OCI-LY1 (cell line): ENCODE measurements around the gene TRANK1.

Source experiments
- H2AFZ ChIP-seq: fragments of 200-600 bp; sonication (generic), shearing (Covaris generic); 2 replicates; pipeline ENCODE4 v1.6.0; 2014; ENCODE audit warnings: antibody characterized with exemption, mild to moderate bottlenecking, low read length
- H3F3A ChIP-seq: fragments of 200-600 bp; sonication (generic), shearing (Covaris generic); 2 replicates; pipeline ENCODE4 v1.6.0; 2014; ENCODE audit warnings: mild to moderate bottlenecking, antibody characterized with exemption, low read length, moderate library complexity; ENCODE audit not compliant: insufficient read depth
- H3K27ac ChIP-seq: fragments of 200-600 bp; sonication (generic); 2 replicates; pipeline ENCODE4 v1.5.1; 2014; ENCODE audit warnings: low read length, mixed run types, mild to moderate bottlenecking, low read depth; ENCODE audit not compliant: poor library complexity, severe bottlenecking
- H3K27me3 ChIP-seq: fragments of 200-600 bp; sonication (generic); 2 replicates; pipeline ENCODE4 v1.6.0; 2014; ENCODE audit warnings: antibody characterized with exemption, mild to moderate bottlenecking, low read length, moderate library complexity; ENCODE audit not compliant: insufficient read depth
- H3K36me3 ChIP-seq: fragments of 200-600 bp; sonication (generic); 2 replicates; pipeline ENCODE4 v1.6.1; 2014; ENCODE audit warnings: mild to moderate bottlenecking, antibody characterized with exemption, low read length, moderate library complexity, mixed read lengths; ENCODE audit not compliant: insufficient read depth
- H3K4me1 ChIP-seq: fragments of 200-600 bp; sonication (generic); 2 replicates; pipeline ENCODE4 v1.5.1; 2014; ENCODE audit warnings: mild to moderate bottlenecking, low read length, moderate library complexity; ENCODE audit not compliant: insufficient read depth, severe bottlenecking
- H3K4me2 ChIP-seq: fragments of 200-600 bp; sonication (generic), shearing (Covaris generic); 2 replicates; pipeline ENCODE4 v1.6.1; 2014; ENCODE audit warnings: low read length
- H3K4me3 ChIP-seq: fragments of 200-600 bp; sonication (generic); 2 replicates; pipeline ENCODE4 v1.5.1; 2014; ENCODE audit warnings: low read length, low read depth, mild to moderate bottlenecking, mixed read lengths; ENCODE audit not compliant: poor library complexity, severe bottlenecking
- H3K79me2 ChIP-seq: fragments of 200-600 bp; shearing (Covaris generic); 2 replicates; pipeline ENCODE4 v1.6.1; 2016; ENCODE audit warnings: mixed run types, low read length, mixed read lengths; ENCODE audit not compliant: insufficient read depth
- H3K9ac ChIP-seq: fragments of 200-600 bp; sonication (generic), shearing (Covaris generic); 2 replicates; pipeline ENCODE4 v1.6.1; 2014; ENCODE audit warnings: mild to moderate bottlenecking, low read length, mixed read lengths
- H3K9me2 ChIP-seq: fragments of 200-600 bp; sonication (generic), shearing (Covaris generic); 2 replicates; pipeline ENCODE4 v1.6.1; 2014; ENCODE audit warnings: low read depth, mild to moderate bottlenecking, low read length, mixed read lengths
- H3K9me3 ChIP-seq: fragments of 200-600 bp; shearing (Covaris generic); 2 replicates; pipeline ENCODE4 v1.6.1; 2014; ENCODE audit warnings: low read length, mixed read lengths
- H4K20me1 ChIP-seq: fragments of 200-600 bp; sonication (generic), shearing (Covaris generic); 2 replicates; pipeline ENCODE4 v1.6.0; 2016; ENCODE audit warnings: mild to moderate bottlenecking, low read length; ENCODE audit not compliant: insufficient read depth
- CTCF ChIP-seq: fragments of 200-600 bp; sonication (generic), shearing (Covaris generic); IDR thresholded peaks from 2 replicates; pipeline ENCODE4 v1.5.1; 2017; ENCODE audit warnings: mild to moderate bottlenecking, antibody characterized with exemption, low read length, moderate library complexity, mixed read lengths
- EZH2 ChIP-seq: fragments of 200-600 bp; sonication (generic), shearing (Covaris generic); IDR thresholded peaks from 2 replicates; pipeline ENCODE4 v1.8.0; 2017; ENCODE audit warnings: borderline replicate concordance, mixed run types, mild to moderate bottlenecking, antibody characterized with exemption, low read length, moderate library complexity, mixed read lengths

TRANK1 gene

GRCh38 chr3:36817806-36818533 is 126.9 kb downstream of the TRANK1 start:
- no peaks in the 10 kb centered on the region for H3K36me3 ChIP-seq
- no peaks in the 10 kb centered on the region for H3K27me3 ChIP-seq
- no peak overlapping the region for H3K4me2 ChIP-seq
- no peak for TF ChIP-seq CTCF
- TF ChIP-seq EZH2 = no peak
- no peaks in the 10 kb centered on the region for H3K9me3 ChIP-seq
- H3F3A ChIP-seq = no peaks in the 10 kb centered on the region
- H2AFZ ChIP-seq = no peak overlapping the region
- H3K9me2 ChIP-seq = no peaks in the 10 kb centered on the region
- H3K27ac ChIP-seq = no peak overlapping the region
- no peak overlapping the region for H3K4me3 ChIP-seq
- no peaks in the 10 kb centered on the region for H3K4me1 ChIP-seq
- no peaks in the 10 kb centered on the region for H4K20me1 ChIP-seq
- no peaks in the 10 kb centered on the region for H3K79me2 ChIP-seq
- H3K9ac ChIP-seq = no peak overlapping the region

- no peak overlapping the region for H3K4me3 ChIP-seq
- H4K20me1 ChIP-seq = no peaks in the 10 kb centered on the region
- no peak overlapping the region for H3K27ac ChIP-seq
- no peaks in the 10 kb centered on the region for H3F3A ChIP-seq
- no peak overlapping the region for H3K9ac ChIP-seq
- no peaks in the 10 kb centered on the region for H3K79me2 ChIP-seq
- H3K9me3 ChIP-seq = no peaks in the 10 kb centered on the region
- no peak overlapping the region for H3K4me2 ChIP-seq
- TF ChIP-seq EZH2 (no peak), CTCF (no peak)
- no peak overlapping the region for H2AFZ ChIP-seq
- H3K4me1 ChIP-seq = no peaks in the 10 kb centered on the region
- no peaks in the 10 kb centered on the region for H3K9me2 ChIP-seq
- no peaks in the 10 kb centered on the region for H3K36me3 ChIP-seq
- H3K27me3 ChIP-seq = no peaks in the 10 kb centered on the region
Measured at GRCh38 chr3:36815375-36815774, 129.5 kb downstream of the TRANK1 start.

- Histone ChIP-seq H3K36me3 (no peaks in the 10 kb centered on the region), H3K9me3 (no peaks in the 10 kb centered on the region), H3K27ac (no peak overlapping the region), H3K4me2 (no peak overlapping the region), H3K4me3 (no peak overlapping the region), H3K9ac (no peak overlapping the region), H3F3A (no peaks in the 10 kb centered on the region), H3K27me3 (no peaks in the 10 kb centered on the region), H2AFZ (no peak overlapping the region), H3K4me1 (no peaks in the 10 kb centered on the region), H3K79me2 (no peaks in the 10 kb centered on the region), H4K20me1 (no peaks in the 10 kb centered on the region), H3K9me2 (no peaks in the 10 kb centered on the region)
- TF ChIP-seq EZH2 = no peak
- peak; percentile 23; the same call in 1 of the 2 replicates for TF ChIP-seq CTCF
Measured at GRCh38 chr3:36814776-36815175, 130.1 kb downstream of the TRANK1 start.
